ENCODE data around the gene RGL2. TPM values are rescaled to one million over a fixed set of nuclear protein-coding genes. Genes with fewer than 3 reads are reported as not detected.

The RGL2 gene
- total and polyA plus RNA-seq, 2 of the 4 experiments (the other 2 are of a cell fraction) = 4.1 to 26.9 TPM

- no peak overlapping the region for H3K4me2 ChIP-seq (ENCODE audit: low read depth, low read length)
- ChIA-PET CTCF (no interaction called here), POLR2A (ENCODE audit: unreplicated experiment) (no interaction called here)
- peaks cover 25% of the 10 kb centered on the region for H3K36me3 ChIP-seq (ENCODE audit: control insufficient read depth, insufficient read depth, low read length)
- ATAC-seq (ENCODE audit: low read depth) (no peak), DNase-seq (no peak)
- in situ Hi-C loops (cut with MboI; ENCODE audit: low sequenced_read_pairs) = no loop called here
- H4K8ac ChIP-seq (ENCODE audit: low read depth in 2 of 2, low read length in 2 of 2) = no peak overlapping the region
- no peak for TF ChIP-seq RFX5 (IDR thresholded peaks at IDR 0.05; ENCODE audit: low read depth, low read length)
- no peak for TF ChIP-seq CTCF (conservative IDR thresholded peaks at IDR 0.05; ENCODE audit: low read depth, low read length)
- no peak for TF ChIP-seq RAD21 (IDR thresholded peaks at IDR 0.05; ENCODE audit: low read length)
- no peak for TF ChIP-seq CEBPB (IDR thresholded peaks at IDR 0.05; ENCODE audit: low read depth, low read length)
- TF ChIP-seq MXI1 (IDR thresholded peaks at IDR 0.05; ENCODE audit: borderline replicate concordance, low read depth, low read length) = no peak
- TF ChIP-seq RCOR1 (IDR thresholded peaks at IDR 0.05; ENCODE audit: insufficient replicate concordance, low read length) = no peak
- TF ChIP-seq BHLHE40 (IDR thresholded peaks at IDR 0.05; ENCODE audit: low read depth, low read length) = no peak
- no peak for TF ChIP-seq MAZ (IDR thresholded peaks at IDR 0.05; ENCODE audit: borderline replicate concordance, low read depth, low read length)
- TF ChIP-seq POLR2A (IDR thresholded peaks at IDR 0.05; ENCODE audit: low read depth, low read length) = no peak
- TF ChIP-seq FOS (IDR thresholded peaks at IDR 0.05; ENCODE audit: low read depth, low read length) = no peak
- TF ChIP-seq MAFK (IDR thresholded peaks at IDR 0.05; ENCODE audit: low read depth, low read length) = no peak
- TF ChIP-seq NFE2L2 (IDR thresholded peaks at IDR 0.05; ENCODE audit: low read depth, low read length) = no peak
- TF ChIP-seq, protein P1, sequence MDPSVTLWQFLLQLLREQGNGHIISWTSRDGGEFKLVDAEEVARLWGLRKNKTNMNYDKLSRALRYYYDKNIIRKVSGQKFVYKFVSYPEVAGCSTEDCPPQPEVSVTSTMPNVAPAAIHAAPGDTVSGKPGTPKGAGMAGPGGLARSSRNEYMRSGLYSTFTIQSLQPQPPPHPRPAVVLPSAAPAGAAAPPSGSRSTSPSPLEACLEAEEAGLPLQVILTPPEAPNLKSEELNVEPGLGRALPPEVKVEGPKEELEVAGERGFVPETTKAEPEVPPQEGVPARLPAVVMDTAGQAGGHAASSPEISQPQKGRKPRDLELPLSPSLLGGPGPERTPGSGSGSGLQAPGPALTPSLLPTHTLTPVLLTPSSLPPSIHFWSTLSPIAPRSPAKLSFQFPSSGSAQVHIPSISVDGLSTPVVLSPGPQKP (IDR thresholded peaks at IDR 0.05; ENCODE audit: borderline replicate concordance, low read depth, low read length) = no peak
- peaks cover 35 to 83% of the 10 kb centered on the region in 2 experiments for H3K79me1 ChIP-seq (ENCODE audit: low read depth in 1 of 2, low read length in 2 of 2)
- dilution Hi-C loops (cut with HindIII; ENCODE audit: low sequenced_read_pairs, unreplicated experiment) = no loop called here
- no peak overlapping the region for H3K56ac ChIP-seq (ENCODE audit: extremely low read depth, insufficient read depth, low read length)
- whole genome bisulfite sequencing, 2 experiments (ENCODE audit: extremely low coverage in 2 of 2, insufficient read length in 1 of 2) = 92% methylated on average over 2 of the region's 17 CpGs; no CpG with 5 or more reads in 1 of the 2 experiments
- peaks cover 23% of the 10 kb centered on the region for H4K20me1 ChIP-seq (ENCODE audit: insufficient read depth, low read length)
- H2BK20ac ChIP-seq (ENCODE audit: low read depth, low read length) = no peak overlapping the region
- no peaks in the 10 kb centered on the region for H3K9me3 ChIP-seq (ENCODE audit: control insufficient read depth, insufficient read depth, low read length)
- H2AFZ ChIP-seq (replicated peaks; ENCODE audit: low read length, poor library complexity) = no peak overlapping the region
- no peak overlapping the region for H3K23ac ChIP-seq (ENCODE audit: low read depth, low read length)
- H3K4me3 ChIP-seq (ENCODE audit: insufficient read depth, low read depth, low read length) = no peak overlapping the region
- BruUV-seq (replicated peaks) = no TSS peak
- H3K27me3 ChIP-seq (ENCODE audit: control insufficient read depth, insufficient read depth, low read length) = no peaks in the 10 kb centered on the region
- no peak overlapping the region for H3K14ac ChIP-seq (replicated peaks; ENCODE audit: low read depth, low read length)
- H4K5ac ChIP-seq (ENCODE audit: low read depth, low read length) = no peak overlapping the region
- H2BK120ac ChIP-seq (ENCODE audit: low read depth, low read length) = no peak overlapping the region
- peak overlapping the region; percentile 99 for H2AK9ac ChIP-seq (replicated peaks; ENCODE audit: low read depth, low read length, poor library complexity)
- no peak overlapping the region for H3K9ac ChIP-seq (ENCODE audit: low read depth, low read length)
- H3K9me1 ChIP-seq (ENCODE audit: insufficient read depth, low read length) = peaks cover 22% of the 10 kb centered on the region
- H3K27ac ChIP-seq (ENCODE audit: insufficient read depth, low read length) = no peak overlapping the region
- no peak overlapping the region for H2BK15ac ChIP-seq (ENCODE audit: low read depth, low read length)
- H3K4ac ChIP-seq (ENCODE audit: low read depth, low read length) = no peak overlapping the region
- no peak overlapping the region for H2AK5ac ChIP-seq (ENCODE audit: low read depth, low read length)
- peaks cover 32% of the 10 kb centered on the region for H3K4me1 ChIP-seq (ENCODE audit: control insufficient read depth, insufficient read depth, low read length)
- intact Hi-C loops (cut with micrococcal nuclease) = no loop called here
- H4K91ac ChIP-seq (ENCODE audit: insufficient read depth, low read depth, low read length) = no peak overlapping the region
- no peak overlapping the region for H3K18ac ChIP-seq (ENCODE audit: low read depth, low read length)
- H2BK5ac ChIP-seq (ENCODE audit: low read depth, low read length, poor library complexity, severe bottlenecking) = no peak overlapping the region
Measured at GRCh38 chr6:33315793-33316602, 17.3 kb upstream of the RGL2 start.

Measured in IMR-90 (cell line).